Stimulated activated CD8-positive, alpha-beta memory T cell treated with anti-CD3 and anti-CD28 coated beads, Interleukin-2, amount 100 ng/mL, for 48 hours (primary cell): Measurements from ENCODE around the gene PACRG.

Source experiments
- DNase-seq, 2 donors: peaks; one replicate each; pipeline ENCODE4 v3.0.0-alpha.2; 2020; ENCODE audit warnings: low read depth in 2 of 2

The PACRG gene

GRCh38 chr6:163176097-163176496 is 448.3 kb downstream of the PACRG start:
- no peak for DNase-seq

DNA sequence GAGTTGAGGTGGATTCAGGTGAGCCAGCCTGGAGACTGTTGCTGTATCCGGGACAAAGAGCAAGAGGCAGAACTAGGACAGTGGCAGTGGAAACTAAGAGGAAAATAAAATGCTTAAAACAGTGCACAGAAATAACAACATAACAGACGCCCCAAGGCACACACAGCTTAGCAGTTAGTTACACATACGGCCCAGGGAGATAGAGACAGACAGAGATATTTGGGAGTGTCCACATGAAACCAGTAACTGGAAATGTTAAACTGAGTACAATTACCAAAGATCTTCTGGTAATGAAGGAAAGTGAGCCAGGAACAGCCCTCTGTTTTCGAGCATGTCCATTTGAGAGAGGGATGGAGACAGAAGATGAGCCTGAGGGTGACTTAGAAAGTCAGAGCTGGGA is 449.2 kb downstream of the PACRG start:
- DNase-seq, result no peak

DNA sequence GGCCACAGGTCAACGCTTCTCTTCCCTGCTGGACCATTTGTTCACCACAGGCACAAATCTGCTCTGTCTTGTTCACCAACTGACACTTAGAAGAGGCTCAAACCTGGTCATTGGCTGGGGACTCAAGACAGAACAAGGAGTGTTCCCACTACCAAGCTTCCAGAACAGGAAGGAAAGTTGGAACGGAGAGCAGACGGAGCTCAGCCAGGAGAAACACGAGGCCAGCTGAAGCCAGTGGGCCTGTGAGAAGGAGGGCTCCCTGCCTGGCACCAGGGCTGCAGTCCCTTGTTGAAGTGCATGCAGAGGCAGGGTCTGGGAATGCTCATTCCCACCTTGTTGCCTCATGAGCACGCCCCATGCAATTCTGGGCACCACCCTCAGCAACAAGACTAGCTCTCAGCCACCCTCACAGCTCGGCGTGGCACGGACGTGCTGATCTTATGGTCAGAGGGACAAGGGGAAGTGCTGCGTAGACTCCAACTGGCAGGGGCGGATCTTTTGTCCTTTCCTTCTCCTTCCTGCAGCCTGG is 450.2 kb downstream of the PACRG start:
- DNase-seq, result no peak

DNA sequence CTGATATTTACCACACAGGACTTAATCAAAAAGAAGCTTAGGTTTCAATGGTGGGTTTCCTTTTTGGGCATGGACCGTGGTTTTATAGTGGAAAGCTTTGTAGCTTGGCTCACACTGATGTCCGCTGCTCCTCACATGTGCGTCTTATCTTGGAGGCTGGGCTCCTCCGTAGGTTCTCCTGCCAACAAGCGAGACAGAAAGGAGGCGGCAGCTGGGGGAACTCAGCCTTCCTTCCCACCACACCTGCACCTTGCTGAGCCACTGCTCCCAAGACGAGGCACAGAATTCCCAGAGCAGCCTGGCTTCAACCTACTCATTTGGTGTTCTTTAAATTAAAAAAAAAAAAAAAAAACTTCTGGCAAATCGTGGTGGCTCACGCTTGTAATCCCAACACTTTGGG is 451.3 kb downstream of the PACRG start:
- no peak for DNase-seq

- no peak for DNase-seq
Measured at GRCh38 chr6:163179721-163180120, 451.9 kb downstream of the PACRG start.

- DNase-seq, result no peak
Measured at GRCh38 chr6:163180874-163181541, 453.2 kb downstream of the PACRG start.

- DNase-seq, result no peak
Measured at GRCh38 chr6:163181666-163182180, 453.9 kb downstream of the PACRG start.

DNA sequence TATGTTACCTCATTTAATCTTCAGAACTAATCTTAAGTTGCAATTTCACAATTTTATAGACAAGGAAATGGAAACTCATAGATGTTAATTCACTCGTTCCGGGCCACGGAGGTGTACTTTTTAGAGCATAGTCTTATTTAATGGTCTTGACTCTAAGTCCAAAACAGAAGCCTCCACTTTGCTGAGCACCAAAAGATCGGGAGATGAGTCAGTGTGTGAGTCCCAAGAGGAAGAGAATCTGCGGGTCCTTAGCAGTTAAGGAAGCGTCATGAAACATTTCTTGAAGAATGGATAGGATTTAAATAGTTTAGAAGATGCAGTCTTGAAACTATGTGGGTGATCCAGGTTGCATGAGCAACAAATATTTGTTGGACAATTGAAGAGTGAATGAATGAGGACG is 454.9 kb downstream of the PACRG start:
- DNase-seq, result no peak

GRCh38 chr6:163183806-163184205 is 456.0 kb downstream of the PACRG start:
- DNase-seq, result no peak

GRCh38 chr6:163185744-163186143 is 458.0 kb downstream of the PACRG start:
- no peak for DNase-seq

DNA sequence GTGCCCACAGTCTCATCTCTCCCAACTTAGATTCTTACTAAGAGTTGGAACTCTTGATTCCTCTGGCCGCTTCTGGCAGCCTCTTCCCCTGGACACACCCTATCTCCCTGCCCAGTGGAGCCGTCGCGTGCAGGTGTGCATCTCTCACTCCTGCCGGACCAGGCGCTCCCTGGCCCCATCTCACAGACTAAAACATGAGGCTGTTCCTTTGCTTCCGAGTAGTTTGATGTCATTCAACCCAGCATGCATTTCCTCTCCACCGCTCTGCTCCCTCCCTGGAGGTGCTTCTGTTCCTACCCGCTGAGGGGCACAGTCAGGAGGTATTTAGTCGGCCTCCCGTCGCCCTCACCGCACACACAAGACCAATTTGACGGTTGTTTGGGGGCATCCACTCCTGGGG is 458.8 kb downstream of the PACRG start:
- DNase-seq, result no peak

DNA sequence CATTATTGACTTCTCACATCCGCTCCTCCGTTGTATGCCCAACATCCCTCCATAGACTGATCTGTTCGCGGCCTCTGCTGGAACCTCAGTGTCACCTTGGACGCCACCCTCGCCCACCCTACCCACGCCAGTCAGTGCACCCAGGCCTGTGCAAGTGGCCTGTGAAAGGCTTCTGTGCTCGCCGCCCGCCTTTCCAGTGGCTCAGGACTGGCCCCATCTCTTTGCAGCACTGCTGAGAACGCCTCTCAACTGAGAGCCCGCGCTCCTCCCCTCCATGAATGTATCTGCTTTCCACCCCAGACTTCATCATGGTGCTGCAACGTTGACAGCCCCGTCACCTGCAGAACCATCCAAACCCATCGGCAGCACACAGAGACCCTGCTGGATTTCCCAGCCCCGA is 459.4 kb downstream of the PACRG start:
- no peak for DNase-seq

DNA sequence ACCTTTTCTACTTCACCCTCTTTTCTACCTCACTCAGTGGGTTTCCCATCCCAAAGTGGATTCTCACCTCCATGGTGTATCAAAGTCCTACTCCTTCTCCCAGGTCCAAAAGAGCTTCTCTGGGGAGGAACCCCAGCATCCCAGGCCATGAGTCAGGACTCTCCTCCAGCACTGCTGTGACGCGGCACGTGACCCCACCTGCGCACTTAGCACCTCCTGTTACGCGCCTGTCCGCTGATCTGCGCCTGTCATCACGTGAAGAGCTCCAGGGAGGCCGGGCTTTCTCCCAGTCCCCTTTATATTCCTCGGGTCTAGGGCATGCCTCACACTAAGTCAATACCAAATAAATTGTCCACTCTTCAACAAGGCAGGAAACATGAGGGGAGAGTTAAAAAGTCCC is 459.8 kb downstream of the PACRG start:
- DNase-seq, result no peak

GRCh38 chr6:163188746-163189145 is 461.0 kb downstream of the PACRG start:
- DNase-seq, result no peak

GRCh38 chr6:163189609-163190008 is 461.8 kb downstream of the PACRG start:
- DNase-seq, result no peak

GRCh38 chr6:163190786-163191185 is 463.0 kb downstream of the PACRG start:
- DNase-seq, result no peak

DNA sequence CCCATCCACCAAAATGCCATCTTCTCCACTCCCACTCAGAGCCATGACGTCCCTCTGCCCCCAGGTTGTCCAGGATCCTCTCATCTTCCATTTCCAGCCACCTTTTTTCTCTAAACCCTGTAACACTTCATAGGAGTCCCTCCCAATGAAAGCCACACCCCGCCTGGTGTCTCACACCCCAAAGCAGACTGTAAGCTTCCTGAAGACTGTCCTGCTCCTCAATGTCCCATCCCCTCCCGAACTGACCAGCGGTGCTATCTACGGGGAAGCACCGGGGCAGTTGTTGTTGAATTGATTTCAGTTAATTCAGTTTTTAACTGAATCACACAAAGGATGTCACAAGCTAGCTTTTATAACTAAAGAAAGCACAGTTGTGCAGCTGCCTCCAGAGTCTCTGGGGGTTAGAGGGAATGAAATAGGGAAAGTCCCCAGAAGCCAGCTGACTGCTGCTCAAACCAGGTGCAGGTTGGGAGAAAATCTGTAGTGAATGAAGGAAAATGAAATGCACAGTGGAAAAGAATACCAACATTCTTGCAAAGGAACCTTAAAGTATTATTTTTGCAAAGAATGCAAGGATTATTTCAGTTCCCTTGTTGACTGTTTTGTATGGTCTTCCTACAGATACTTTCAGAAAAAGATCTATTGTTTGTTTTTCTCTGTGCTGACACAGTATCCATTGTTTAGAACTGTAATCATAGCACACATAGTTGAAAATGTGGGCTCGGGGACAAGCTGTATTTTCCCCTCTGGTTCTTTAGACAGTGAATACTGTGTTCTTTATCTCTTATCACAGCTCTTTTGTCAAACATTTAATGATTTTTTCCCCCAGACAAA is 464.1 kb downstream of the PACRG start:
- DNase-seq, result no peak

- no peak for DNase-seq
Measured at GRCh38 chr6:163192591-163192990, 464.8 kb downstream of the PACRG start.

DNA sequence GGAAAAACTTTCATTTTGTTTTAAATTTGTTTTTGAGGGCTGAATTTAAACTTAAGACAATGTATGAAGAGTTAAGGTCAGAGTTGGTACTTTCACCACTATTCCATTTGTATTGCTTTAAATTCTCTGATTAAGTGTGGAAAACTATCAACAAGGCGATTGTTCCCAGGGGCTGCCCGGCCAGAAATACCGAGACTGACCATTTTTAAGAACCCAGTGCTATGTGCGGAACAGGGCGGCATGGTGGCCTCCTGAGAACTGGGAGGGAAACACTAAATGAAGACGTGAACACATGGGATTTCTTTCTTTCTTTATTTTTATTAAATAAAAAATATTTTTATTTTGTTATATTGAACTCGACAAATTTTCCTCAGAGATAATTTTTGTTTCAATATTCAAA is 465.6 kb downstream of the PACRG start:
- no peak for DNase-seq

GRCh38 chr6:163195721-163196691 is 468.2 kb downstream of the PACRG start:
- DNase-seq, result no peak

GRCh38 chr6:163197839-163198238 is 470.1 kb downstream of the PACRG start:
- no peak for DNase-seq

- DNase-seq, result no peak
Measured at GRCh38 chr6:163198396-163198795, 470.6 kb downstream of the PACRG start.
